Measurements from ENCODE around the gene SOX11.

The SOX11 gene

GRCh38 chr2:5725072-5725471 lies 32.9 kb downstream of the SOX11 start:
- DNase-seq = no peak

DNA sequence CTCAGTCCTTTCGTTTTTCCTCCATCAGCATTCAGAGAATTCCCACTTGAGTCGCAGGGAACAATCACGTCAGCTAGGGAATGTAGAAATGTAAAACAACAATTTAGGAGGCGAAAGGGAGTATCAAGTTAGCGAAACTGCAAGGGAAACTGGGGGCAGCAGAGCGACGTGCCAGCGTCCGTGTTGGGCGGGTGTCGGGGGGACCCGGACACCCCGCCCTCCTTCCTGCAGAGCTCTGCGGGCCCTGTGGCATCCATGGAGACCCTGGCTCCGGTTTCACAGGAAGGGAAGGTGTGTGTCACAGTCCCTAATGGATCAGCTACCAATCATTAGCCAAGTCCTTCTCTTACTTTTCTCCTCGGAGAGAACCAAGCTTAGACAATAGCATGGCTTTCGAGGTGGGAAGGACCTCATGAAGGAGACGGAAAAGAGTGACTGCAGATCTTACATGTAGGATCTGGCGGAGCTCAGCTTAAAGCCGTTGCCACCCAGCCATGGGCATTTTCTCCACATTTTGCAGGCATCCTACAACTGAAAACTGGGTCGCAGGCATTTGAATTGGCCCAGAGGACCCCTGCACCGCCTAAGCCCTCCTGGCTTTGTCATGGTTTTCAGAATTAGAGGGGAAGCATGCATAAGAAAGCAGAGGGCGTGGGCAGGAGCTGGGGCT lies 33.7 kb downstream of the SOX11 start:
- DNase-seq = no peak

- no peak for DNase-seq
Observed at GRCh38 chr2:5727235-5727634, 35.1 kb downstream of the SOX11 start.

DNA sequence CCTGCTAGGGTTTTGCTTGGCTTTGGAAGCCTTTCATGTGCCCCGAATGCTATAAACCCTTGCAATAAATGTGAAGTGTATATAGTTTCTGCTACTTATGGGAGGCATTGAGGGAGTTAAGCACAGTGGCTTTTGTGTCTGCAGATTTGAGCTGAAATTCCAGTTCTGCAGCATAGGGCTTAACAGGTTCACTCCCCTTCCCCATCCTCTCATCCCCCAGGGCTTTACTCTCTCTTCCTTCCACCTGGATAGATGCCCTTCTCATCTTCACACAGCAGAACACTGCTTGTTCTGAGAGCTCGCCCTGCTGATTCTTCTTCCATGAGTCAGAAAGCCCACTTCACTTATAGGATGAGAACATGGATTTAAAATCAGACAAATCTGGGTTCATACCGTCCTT lies 37.2 kb downstream of the SOX11 start:
- no peak for DNase-seq

DNA sequence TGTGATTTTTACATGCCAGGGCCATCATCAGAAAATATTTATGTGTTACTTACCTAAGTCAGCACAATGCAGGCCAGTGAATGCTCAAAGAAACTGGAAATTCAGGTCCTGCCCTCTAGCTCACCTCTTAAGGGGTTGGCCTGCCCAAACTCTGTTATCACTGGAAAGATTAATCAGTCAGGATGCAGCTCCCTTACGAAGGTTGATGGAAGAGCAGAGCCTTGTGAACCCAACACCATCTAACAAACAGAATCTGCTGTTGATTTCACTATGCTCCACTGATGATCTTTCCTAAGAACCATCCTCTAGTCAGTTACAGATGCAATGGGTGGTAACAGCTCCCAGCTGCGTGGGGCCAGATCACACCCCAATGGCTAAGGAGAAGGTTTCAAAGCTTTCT lies 38.2 kb downstream of the SOX11 start:
- no peak for DNase-seq

GRCh38 chr2:5734859-5735520 lies 42.8 kb downstream of the SOX11 start:
- DNase-seq = no peak

DNA sequence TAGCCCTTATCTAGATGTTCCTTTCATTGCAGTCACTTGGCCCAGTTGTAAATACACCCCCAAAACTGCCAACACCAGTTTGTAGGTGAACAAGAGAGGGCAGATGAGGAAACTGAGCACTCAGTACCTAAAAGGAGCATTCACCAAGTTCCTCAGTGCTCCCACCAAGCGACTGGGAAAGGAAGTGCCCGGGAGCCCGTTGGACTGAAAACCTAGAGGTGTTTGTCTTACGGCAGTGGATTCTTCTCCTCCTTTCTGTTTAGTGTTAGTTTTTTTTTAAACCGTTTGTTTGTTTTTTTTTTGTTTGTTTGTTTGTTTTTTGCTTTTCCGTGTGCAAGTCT lies 43.3 kb downstream of the SOX11 start:
- no peak for DNase-seq

DNA sequence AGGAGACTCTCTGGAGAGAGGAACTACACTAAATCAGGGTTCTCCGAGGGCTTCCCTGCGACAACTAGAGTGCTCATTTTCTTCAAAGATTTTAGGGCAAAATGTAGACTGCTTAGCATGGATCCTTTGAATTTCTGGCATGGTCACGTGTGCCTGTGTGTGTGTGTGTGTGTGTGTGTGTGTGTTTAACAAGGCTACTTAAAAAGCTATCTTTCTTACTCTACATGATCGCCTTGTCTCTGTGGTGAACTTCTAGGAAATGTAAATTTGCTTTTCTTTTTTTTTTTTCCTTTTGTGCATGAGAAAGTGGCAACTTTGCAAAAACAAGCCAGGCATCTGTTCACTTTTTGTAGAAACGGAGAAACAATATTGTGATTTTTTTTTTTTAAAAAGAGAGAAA lies 43.9 kb downstream of the SOX11 start:
- no peak for DNase-seq

DNA sequence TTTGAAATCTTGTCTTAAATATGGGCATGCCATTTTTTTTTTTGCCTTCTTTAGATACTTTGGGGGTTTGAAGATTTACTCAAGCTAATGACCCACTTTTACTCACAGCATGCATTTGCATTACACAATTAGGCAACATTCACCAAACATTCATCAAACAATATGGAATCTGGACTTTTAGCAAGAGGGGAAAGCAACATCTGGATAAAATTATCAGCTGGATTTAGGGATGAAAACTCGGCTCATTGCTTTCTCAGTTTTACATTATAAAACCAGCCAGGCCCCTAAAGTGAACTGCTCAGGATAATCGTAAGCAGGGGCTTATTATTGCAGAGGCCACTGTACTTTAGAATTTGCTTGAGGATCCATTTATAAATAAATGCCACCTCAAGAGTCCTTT lies 44.7 kb downstream of the SOX11 start:
- DNase-seq = no peak

GRCh38 chr2:5740053-5740452 lies 47.9 kb downstream of the SOX11 start:
- DNase-seq = no peak

DNA sequence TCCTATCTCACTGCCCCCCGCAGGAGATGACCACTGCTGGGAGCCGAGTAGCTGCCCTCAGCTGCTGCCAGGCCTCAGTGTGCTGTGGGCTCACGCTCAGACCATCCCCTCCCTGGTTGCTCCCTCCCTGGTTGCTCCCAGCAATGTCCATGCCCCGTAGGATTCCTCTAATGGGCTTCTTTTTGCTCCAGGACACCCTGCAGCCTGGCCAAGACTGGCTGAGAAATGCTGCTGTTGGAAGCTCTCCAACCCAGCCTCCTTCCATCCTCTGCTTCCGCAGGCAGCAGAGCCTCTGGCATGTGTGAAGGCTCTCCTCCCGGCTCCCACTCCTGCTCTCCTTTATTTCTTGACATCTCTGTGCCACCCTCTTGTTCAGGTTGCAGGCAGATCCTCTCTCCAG lies 48.6 kb downstream of the SOX11 start:
- no peak for DNase-seq

GRCh38 chr2:5741242-5741641 lies 49.1 kb downstream of the SOX11 start:
- DNase-seq = no peak

DNA sequence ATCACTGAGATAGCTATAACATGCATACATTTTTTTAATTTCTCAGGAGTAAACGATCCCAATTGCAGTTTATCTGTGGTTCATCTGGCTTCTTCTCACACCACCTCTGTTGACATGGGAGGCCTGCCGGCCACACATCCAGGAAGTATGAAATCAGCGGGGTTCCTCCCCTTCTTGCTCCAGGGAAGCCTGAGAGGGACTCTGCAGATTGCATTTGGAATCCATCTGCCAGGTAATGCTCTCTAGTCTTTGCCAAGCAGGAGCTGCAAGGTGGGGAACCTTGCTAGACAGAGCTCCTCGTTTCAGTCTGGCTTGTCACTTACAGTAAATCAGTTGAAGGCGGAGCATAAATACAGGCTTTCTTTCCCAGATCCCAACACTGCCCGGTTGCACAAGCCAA lies 49.9 kb downstream of the SOX11 start:
- DNase-seq = no peak

DNA sequence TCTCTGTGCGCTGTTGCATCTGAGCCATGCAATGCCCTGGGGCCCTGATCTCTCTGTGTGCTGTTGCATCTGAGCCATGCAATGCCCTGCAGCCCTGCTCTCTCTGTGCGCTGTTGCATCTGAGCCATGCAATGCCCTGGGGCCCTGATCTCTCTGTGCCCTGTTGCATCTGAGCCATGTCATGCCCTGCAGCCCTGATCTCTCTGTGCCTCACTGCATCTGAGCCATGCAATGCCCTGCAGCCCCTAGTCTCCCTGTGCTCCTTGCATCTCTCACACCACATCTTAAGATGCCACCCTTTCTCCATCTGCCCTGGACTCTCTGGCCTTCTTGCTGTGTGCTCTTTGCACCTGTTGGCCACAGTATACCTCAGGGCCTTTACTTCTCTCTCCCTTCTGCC lies 56.2 kb downstream of the SOX11 start:
- DNase-seq = no peak

GRCh38 chr2:5748946-5749345 lies 56.8 kb downstream of the SOX11 start:
- DNase-seq = no peak

DNA sequence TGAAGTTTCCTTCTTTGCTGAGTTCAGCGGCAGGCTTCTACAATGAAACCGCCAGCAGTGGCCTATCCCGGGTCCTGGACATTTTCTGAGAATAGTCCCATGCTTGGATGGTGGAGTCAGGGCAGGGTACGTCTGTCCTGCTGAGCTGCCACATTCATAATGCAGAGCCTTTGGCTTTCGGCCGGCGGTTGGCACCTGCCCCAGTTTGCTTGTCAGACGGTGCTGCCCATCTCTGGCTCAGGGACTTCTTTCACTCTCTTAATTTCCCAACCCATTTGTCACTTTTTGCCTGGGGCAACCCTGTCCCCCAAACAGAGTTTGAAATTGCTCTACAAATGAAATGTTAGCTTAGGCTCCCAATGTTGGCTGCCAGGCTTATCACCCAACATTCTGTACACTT lies 57.2 kb downstream of the SOX11 start:
- no peak for DNase-seq

Data from activated CD4-positive, alpha-beta T cell treated with anti-CD3 and anti-CD28 coated beads for 4 hours (primary cell).